Lower leg skin (tissue), 4 donors: ENCODE results near the gene CUL9. TPM values are rescaled to one million over a fixed set of nuclear protein-coding genes. Genes with fewer than 3 reads are reported as not detected.

ENCODE experiments used
- DNase-seq, 2 donors: peaks; one replicate each; pipeline ENCODE4 v3.0.0-alpha.2; 2019; ENCODE audit warnings: low spot score in 2 of 2
- H3K4me3 ChIP-seq: fragments of 200-600 bp; sonication (generic); 2 replicates; pipeline ENCODE4 v1.5.1; 2017; ENCODE audit warnings: mild to moderate bottlenecking, low read depth; ENCODE audit not compliant: poor library complexity, severe bottlenecking
- POLR2A ChIP-seq, 2 donors: fragments of 450-650 bp; IDR thresholded peaks; one replicate each; pipeline ENCODE4 v1.6.1; 2016 to 2017; ENCODE audit warnings: antibody characterized with exemption in 2 of 2, mild to moderate bottlenecking in 1 of 2, moderate library complexity in 1 of 2
- WGBS, 2 donors: methylation state at CpG; one replicate each; pipeline ENCODE4 v1.1.5; 2018; 5-methylcytosine and 5-hydroxymethylcytosine counted together
- intact Hi-C: fragments of 100-400 bp; cut with DNase I; formaldehyde crosslinking; loops from one replicate; pipeline ENCODE4 v1.15.0; 2023; ENCODE audit warnings: low total_unique reads
- total RNA-seq, 4 donors: library from RNA; depleted of rRNA; stranded (reverse); fragments of >200 nt; gene quantifications; one replicate each; pipeline ENCODE4 v1.1.0, GENCODE V29; 2016
- TF ChIP-seq, protein P1 (sequence below), 3 donors: fragments of 450-650 bp; IDR thresholded peaks; one replicate each; pipeline ENCODE4 v1.5.1; 2016; ENCODE audit warnings: antibody characterized with exemption in 3 of 3, mild to moderate bottlenecking in 3 of 3, moderate library complexity in 2 of 3

The CUL9 gene
- total RNA-seq, 4 donors from 2014 or later = 38.7 to 64.4 (median 47.4) TPM

DNA sequence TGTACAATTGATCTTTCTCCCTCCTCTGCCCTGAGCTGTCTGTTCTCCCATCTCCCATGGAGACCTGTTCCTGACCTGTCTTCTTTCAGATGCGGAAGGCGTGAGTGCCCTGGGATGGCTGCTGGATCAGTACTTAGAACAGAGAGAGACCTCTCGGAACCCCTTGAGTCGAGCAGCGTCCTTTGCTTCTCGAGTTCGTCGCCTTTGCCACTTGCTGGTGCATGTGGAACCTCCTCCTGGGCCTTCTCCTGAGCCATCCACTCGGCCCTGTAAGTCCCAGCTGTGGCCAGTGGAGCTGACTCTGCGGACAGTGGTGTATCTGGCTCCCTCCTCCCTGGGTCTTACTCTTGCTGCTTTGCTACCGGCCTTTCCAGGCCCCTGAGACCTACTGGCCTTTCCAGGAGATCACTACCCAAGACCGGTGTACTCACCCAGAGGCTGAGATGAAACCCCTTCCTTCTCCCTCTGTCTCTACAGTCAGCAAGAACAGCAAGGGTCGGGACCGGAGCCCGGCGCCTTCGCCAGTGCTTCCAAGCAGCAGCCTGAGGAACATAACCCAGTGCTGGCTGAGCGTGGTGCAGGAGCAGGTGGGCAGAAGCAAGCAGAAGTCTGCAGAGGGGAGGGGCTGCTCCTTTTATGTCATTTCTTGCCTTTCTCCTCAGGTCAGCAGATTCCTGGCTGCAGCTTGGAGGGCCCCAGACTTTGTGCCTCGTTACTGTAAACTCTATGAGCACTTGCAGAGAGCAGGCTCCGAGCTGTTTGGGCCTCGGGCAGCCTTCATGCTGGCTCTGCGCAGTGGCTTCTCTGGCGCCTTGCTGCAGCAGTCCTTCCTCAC, 22.5 kb downstream of the CUL9 start:
- TF ChIP-seq, protein P1, sequence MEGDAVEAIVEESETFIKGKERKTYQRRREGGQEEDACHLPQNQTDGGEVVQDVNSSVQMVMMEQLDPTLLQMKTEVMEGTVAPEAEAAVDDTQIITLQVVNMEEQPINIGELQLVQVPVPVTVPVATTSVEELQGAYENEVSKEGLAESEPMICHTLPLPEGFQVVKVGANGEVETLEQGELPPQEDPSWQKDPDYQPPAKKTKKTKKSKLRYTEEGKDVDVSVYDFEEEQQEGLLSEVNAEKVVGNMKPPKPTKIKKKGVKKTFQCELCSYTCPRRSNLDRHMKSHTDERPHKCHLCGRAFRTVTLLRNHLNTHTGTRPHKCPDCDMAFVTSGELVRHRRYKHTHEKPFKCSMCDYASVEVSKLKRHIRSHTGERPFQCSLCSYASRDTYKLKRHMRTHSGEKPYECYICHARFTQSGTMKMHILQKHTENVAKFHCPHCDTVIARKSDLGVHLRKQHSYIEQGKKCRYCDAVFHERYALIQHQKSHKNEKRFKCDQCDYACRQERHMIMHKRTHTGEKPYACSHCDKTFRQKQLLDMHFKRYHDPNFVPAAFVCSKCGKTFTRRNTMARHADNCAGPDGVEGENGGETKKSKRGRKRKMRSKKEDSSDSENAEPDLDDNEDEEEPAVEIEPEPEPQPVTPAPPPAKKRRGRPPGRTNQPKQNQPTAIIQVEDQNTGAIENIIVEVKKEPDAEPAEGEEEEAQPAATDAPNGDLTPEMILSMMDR (IDR thresholded peaks at IDR 0.05) = no peak
- TF ChIP-seq POLR2A (IDR thresholded peaks at IDR 0.05) = no peak
- H3K4me3 ChIP-seq = no peak overlapping the region
- DNase-seq = no peak
- intact Hi-C loops = no loop called here
- whole genome bisulfite sequencing, 2 donors = 94 to 98% methylated on average over 23 of the region's 23 CpGs

DNA sequence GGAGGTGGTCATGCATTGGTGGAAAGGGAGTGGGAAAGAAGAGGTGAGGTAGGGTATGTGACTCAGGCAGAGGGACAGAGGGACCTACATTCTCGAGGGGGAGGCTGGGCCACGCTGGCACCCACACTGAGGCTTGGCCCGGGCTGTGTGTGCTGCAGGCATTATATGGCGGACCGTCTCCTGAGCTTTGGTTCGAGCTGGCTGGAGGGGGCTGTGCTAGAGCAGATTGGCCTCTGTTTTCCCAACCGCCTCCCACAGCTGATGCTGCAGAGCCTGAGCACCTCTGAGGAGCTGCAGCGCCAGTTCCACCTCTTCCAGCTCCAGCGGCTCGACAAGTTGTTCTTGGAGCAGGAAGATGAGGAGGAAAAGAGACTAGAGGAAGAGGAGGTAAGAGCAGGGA, 23.9 kb downstream of the CUL9 start:
- H3K4me3 ChIP-seq = no peak overlapping the region
- no peak for DNase-seq
- intact Hi-C loops = no loop called here
- TF ChIP-seq, protein P1 (IDR thresholded peaks at IDR 0.05) = no peak
- TF ChIP-seq POLR2A (IDR thresholded peaks at IDR 0.05) = no peak
- 94 to 95% methylated on average over 10 of the region's 10 CpGs for WGBS, 2 donors

DNA sequence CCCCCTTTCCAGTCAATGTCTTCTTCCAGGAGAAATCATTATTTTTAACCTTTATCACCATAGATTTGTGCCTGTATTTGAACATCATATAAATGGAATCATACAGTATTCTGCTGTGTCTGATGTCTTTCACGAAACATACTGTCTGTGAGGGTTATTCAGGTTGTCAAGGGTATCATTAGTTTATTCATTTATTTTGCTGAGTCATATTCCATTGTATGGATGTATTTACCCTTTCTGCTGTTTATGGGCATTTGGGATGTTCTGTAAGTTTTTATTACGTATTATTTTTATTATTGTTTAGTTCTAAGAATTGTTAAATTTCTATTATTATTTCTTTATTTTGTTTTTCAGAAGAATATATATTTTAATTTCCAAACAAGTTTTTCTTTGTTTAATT, 25.3 kb downstream of the CUL9 start:
- TF ChIP-seq, protein P1 (IDR thresholded peaks at IDR 0.05) = no peak
- TF ChIP-seq POLR2A (IDR thresholded peaks at IDR 0.05) = no peak
- no peak overlapping the region for H3K4me3 ChIP-seq
- 88 to 95% methylated on average over 2 of the region's 2 CpGs for WGBS, 2 donors
- intact Hi-C loops = no loop called here
- no peak for DNase-seq

DNA sequence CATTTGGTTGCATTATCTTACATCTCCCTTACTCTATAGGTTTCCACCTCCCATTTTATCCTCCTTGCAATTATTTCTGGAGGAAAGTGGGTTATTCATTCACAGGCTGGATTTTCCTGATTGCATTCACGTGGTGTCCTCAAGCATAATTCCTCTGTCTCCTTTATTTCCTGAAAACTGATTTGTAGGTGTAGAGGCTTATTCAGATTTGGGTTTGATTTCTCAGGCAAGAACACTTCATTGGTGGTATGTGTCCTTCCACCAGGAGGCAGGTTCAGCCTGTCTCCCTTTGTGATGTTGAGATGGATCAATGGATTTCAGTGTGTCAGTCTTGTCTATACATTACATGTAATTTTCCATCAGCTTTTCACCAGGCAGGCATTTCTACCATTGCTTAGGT, 30.0 kb downstream of the CUL9 start:
- WGBS, 2 donors = 70 to 79% methylated on average over 1 of the region's 1 CpG
- no peak for DNase-seq
- no peak for TF ChIP-seq POLR2A (IDR thresholded peaks at IDR 0.05)
- TF ChIP-seq, protein P1 (IDR thresholded peaks at IDR 0.05) = no peak
- H3K4me3 ChIP-seq = no peak overlapping the region
- intact Hi-C loops = no loop called here

DNA sequence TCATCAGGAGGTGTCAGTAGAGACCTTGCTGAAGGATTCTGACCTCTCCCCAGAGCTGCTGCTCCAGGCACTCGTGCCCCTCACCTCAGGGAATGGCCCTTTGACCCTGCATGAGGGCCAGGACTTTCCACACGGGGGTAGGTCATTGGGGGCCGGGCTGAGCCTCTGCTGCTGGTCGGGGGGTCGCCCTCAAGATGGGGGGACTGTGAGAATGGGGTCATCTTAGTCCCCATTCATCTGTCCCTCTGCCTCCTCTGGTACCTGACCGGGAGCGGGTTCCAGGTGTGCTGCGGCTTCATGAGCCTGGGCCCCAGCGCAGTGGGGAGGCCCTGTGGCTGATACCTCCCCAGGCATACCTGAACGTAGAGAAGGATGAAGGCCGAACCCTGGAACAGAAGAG, 31.4 kb downstream of the CUL9 start:
- intact Hi-C loops = no loop called here
- DNase-seq = no peak
- TF ChIP-seq, protein P1 (IDR thresholded peaks at IDR 0.05) = no peak
- TF ChIP-seq POLR2A (IDR thresholded peaks at IDR 0.05) = no peak
- H3K4me3 ChIP-seq = no peak overlapping the region
- 86 to 90% methylated on average over 11 of the region's 11 CpGs for WGBS, 2 donors

DNA sequence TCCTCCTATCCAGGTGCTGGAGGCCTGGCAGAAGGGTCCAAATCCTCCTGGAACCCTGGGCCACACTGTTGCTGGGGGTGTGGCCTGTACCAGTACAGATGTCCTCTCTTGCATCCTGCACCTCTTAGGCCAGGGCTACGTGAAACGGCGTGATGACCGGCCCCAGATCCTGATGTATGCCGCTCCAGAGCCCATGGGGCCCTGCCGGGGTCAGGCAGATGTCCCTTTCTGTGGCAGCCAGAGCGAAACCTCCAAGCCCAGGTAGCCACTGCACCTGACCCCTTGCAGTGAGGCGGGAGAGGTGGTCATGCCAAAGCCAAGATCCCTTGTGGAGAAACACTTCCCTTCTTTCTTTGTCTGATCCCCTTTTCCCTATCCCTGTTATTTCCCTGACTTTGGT, 33.1 kb downstream of the CUL9 start:
- no peak for DNase-seq

More for the DNA sequence above, 33.1 kb downstream of the CUL9 start:
- H3K4me3 ChIP-seq = no peak overlapping the region
- intact Hi-C loops = no loop called here
- WGBS, 2 donors = 96 to 97% methylated on average over 8 of the region's 8 CpGs
- no peak for TF ChIP-seq POLR2A (IDR thresholded peaks at IDR 0.05)
- TF ChIP-seq, protein P1 (IDR thresholded peaks at IDR 0.05) = no peak
